Activated naive CD8-positive, alpha-beta T cell (primary cell): ENCODE data around the gene TENM3.

Experiments used
- H3K27ac Mint-ChIP-seq: one replicate; pipeline ENCODE4 v1.8.0; 2021; ENCODE audit warnings: mixed read lengths
- H3K27me3 Mint-ChIP-seq: one replicate; pipeline ENCODE4 v1.8.0; 2021; ENCODE audit warnings: mixed read lengths
- H3K36me3 Mint-ChIP-seq: one replicate; pipeline ENCODE4 v1.8.0; 2021; ENCODE audit warnings: mixed read lengths
- H3K4me1 Mint-ChIP-seq: one replicate; pipeline ENCODE4 v1.8.0; 2021; ENCODE audit warnings: low read depth, mixed read lengths
- H3K4me3 Mint-ChIP-seq: one replicate; pipeline ENCODE4 v1.8.0; 2021; ENCODE audit warnings: mild to moderate bottlenecking, mixed read lengths
- H3K9me3 Mint-ChIP-seq: one replicate; pipeline ENCODE4 v1.8.0; 2021; ENCODE audit warnings: low read depth, mixed read lengths

TENM3 gene

DNA sequence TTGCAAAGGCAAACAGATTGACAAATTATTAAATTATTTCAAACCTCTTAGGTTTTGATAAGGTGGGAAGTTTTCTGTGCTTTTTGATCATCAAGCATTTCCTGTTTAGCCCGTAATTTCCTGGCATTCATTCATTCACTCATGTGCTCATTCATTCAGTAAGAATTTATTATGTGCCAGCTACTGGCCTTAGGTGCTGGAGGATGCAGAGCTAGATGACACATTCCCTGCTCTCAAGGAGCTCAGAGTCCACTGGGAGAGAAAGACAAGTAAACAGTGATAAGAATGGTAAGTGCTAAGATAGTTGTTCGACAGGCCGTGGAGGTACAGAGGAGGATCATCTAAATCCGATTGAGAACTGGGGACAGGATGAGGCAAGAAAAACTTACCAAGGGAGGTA lies 520.9 kb downstream of the TENM3 start:
- H3K27me3 Mint-ChIP-seq: peaks cover 2% of the 10 kb centered on the region
- H3K27ac Mint-ChIP-seq: no peak overlapping the region
- no peaks in the 10 kb centered on the region for H3K4me1 Mint-ChIP-seq
- H3K4me3 Mint-ChIP-seq: no peak overlapping the region
- no peaks in the 10 kb centered on the region for H3K36me3 Mint-ChIP-seq
- no peaks in the 10 kb centered on the region for H3K9me3 Mint-ChIP-seq

DNA sequence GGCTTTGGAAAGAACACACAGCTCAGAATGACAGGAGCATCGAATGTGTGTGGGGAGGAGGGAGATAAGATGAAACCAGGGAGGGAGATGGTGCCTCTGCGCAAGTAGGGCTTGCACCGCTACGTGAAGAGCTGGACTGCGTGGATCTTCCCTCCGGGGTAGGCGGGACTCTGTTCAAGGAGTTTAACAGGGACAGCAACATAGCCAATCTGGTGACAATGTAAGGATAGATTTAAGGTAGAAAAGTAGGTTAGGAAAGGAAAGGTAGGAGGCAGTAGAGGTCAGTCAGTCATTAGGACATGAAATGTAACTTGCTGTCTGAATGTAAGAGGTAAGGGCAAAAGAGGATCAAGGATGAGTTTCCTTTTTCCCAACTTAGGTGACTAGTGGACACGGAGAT lies 521.4 kb downstream of the TENM3 start:
- H3K36me3 Mint-ChIP-seq: no peaks in the 10 kb centered on the region
- no peaks in the 10 kb centered on the region for H3K9me3 Mint-ChIP-seq
- H3K27me3 Mint-ChIP-seq: peaks cover 2% of the 10 kb centered on the region
- H3K4me3 Mint-ChIP-seq: no peak overlapping the region
- H3K4me1 Mint-ChIP-seq: no peaks in the 10 kb centered on the region
- H3K27ac Mint-ChIP-seq: no peak overlapping the region

DNA sequence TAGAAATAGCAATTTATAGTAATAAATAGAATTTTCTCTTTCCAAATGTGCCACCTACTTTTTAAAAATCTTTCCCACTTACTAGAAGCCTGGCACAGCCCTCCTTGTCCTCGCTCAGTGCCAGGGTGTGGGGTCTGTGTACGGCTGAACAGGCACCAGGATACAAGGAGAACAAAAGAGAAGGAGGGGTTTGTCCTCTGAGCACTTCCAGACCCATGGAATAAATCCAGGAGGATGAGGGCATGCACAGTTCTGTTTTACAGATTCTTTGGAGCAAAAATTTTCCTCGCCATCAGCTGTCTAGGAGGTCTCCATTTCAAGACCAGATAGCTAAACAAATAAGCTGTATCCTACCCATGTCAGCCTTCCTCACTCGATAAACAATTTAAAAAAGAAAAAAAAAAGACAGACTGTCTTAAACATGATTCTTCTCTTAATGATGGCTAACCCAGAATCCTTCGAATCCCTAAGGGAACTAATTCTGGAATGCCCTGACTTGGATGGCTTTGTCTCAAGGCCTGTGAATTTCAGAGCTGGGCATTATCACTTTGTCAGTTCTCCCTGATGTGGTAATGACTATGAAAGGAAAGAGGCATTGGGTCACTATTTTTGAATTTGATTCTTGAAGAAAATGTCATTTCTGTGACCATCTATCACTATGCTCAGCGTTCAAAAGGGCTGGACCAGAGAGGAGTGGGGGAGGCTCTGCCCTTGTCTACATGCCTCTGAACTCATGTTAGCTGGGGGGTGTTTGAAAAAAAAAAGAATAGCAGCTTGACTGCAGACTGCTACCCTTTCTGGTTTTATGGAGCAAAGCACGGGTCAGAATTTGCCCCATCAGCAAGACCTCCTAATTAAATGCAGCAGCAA lies 523.0 kb downstream of the TENM3 start:
- no peaks in the 10 kb centered on the region for H3K36me3 Mint-ChIP-seq
- H3K27ac Mint-ChIP-seq: no peak overlapping the region
- no peaks in the 10 kb centered on the region for H3K27me3 Mint-ChIP-seq
- H3K4me1 Mint-ChIP-seq: no peaks in the 10 kb centered on the region
- H3K9me3 Mint-ChIP-seq: no peaks in the 10 kb centered on the region
- no peak overlapping the region for H3K4me3 Mint-ChIP-seq

DNA sequence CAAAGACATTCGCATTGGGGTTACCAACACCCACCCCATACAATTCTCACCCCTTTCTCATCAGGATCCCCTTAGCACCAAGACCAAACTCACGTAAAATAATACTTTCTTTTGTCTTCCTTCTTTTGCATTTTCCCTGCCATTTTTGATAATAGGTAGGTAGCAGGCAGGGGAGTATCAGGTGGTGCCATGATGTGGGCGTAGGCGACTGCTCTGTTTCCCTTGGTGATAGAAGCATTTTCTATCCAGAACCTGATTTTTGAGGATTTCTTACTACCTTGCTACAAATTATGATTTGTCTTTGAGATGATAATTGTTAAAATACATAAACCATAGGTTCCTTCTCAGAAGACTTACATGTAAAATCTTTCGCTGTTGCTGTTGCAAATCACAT lies 523.7 kb downstream of the TENM3 start:
- Mint-ChIP-seq H3K27ac (no peak overlapping the region), H3K4me1 (no peaks in the 10 kb centered on the region), H3K36me3 (no peaks in the 10 kb centered on the region), H3K27me3 (no peaks in the 10 kb centered on the region), H3K4me3 (no peak overlapping the region), H3K9me3 (no peaks in the 10 kb centered on the region)

GRCh38 chr4:182768838-182769237 lies 525.6 kb downstream of the TENM3 start:
- Mint-ChIP-seq H3K27me3 (no peaks in the 10 kb centered on the region), H3K27ac (no peak overlapping the region), H3K4me1 (no peaks in the 10 kb centered on the region), H3K36me3 (no peaks in the 10 kb centered on the region), H3K4me3 (no peak overlapping the region), H3K9me3 (no peaks in the 10 kb centered on the region)

- H3K36me3 Mint-ChIP-seq: no peaks in the 10 kb centered on the region
- no peaks in the 10 kb centered on the region for H3K9me3 Mint-ChIP-seq
- no peak overlapping the region for H3K4me3 Mint-ChIP-seq
- H3K27ac Mint-ChIP-seq: no peak overlapping the region
- H3K27me3 Mint-ChIP-seq: no peaks in the 10 kb centered on the region
- H3K4me1 Mint-ChIP-seq: no peaks in the 10 kb centered on the region
Observed at GRCh38 chr4:182770259-182770995, 527.2 kb downstream of the TENM3 start.

- Mint-ChIP-seq H3K4me1 (no peaks in the 10 kb centered on the region), H3K36me3 (no peaks in the 10 kb centered on the region), H3K4me3 (no peak overlapping the region), H3K27me3 (no peaks in the 10 kb centered on the region), H3K27ac (no peak overlapping the region), H3K9me3 (no peaks in the 10 kb centered on the region)
Observed at GRCh38 chr4:182770996-182771514, 527.9 kb downstream of the TENM3 start.

DNA sequence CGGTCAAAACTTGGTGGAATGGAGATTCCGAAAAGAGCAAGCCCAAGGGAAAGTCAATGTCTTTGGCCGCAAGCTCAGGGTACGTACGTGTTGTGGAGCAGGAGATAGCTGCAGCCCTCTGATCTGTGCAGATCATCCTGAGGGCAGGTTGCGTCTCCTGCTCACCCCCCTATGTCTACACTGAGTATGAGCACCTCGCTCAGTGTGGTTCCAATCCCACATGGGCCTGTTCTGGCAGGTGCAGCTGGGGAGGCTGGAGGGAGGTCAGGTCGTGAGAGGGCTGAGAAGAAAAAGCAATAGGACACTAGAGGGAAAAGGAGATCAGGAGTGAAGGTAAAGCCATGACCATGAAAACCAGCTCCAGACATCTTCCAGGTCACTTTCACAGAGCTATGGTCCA lies 531.9 kb downstream of the TENM3 start:
- Mint-ChIP-seq H3K27me3 (no peaks in the 10 kb centered on the region), H3K9me3 (no peaks in the 10 kb centered on the region), H3K4me1 (no peaks in the 10 kb centered on the region), H3K27ac (no peak overlapping the region), H3K4me3 (no peak overlapping the region), H3K36me3 (no peaks in the 10 kb centered on the region)

DNA sequence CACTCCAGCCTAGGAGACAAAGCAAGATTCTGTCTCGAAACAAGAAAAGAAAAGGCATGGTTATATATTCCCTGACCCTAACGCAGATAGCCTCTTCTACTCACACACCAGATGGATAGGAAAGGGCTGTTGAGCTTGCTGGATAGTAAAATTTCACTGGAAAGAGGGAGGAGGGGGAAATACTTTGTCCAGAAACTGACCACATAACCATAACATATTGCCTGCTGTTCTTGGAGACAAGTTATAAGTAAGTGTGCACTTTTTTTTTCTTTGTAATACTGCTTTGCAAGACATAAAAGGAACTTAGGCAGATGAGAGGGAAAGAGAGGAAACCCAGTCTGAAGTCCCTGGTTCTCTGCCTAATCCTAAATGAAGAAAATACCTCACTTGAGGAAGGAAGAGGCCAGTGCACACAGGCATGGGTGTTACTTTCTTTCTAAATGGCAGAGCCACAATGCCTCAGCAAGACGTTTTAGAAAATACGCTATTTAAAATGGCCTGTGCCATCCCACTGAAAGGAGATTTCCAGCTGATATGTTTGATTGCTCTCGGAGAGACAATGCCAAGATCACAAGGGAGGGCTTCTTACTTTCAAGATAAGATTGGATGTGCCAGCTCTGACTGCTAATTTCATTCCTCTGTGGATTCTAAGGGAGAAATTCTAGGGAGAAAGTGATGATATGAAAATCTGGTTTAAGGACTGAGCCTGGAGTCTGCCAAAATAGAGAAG lies 533.3 kb downstream of the TENM3 start:
- Mint-ChIP-seq H3K9me3 (no peaks in the 10 kb centered on the region), H3K27ac (no peak overlapping the region), H3K36me3 (no peaks in the 10 kb centered on the region), H3K27me3 (no peaks in the 10 kb centered on the region), H3K4me1 (no peaks in the 10 kb centered on the region), H3K4me3 (no peak overlapping the region)

GRCh38 chr4:182778222-182778982 lies 535.2 kb downstream of the TENM3 start:
- no peaks in the 10 kb centered on the region for H3K4me1 Mint-ChIP-seq
- H3K36me3 Mint-ChIP-seq: no peaks in the 10 kb centered on the region
- no peaks in the 10 kb centered on the region for H3K9me3 Mint-ChIP-seq
- no peak overlapping the region for H3K27ac Mint-ChIP-seq
- H3K27me3 Mint-ChIP-seq: no peaks in the 10 kb centered on the region
- no peak overlapping the region for H3K4me3 Mint-ChIP-seq

DNA sequence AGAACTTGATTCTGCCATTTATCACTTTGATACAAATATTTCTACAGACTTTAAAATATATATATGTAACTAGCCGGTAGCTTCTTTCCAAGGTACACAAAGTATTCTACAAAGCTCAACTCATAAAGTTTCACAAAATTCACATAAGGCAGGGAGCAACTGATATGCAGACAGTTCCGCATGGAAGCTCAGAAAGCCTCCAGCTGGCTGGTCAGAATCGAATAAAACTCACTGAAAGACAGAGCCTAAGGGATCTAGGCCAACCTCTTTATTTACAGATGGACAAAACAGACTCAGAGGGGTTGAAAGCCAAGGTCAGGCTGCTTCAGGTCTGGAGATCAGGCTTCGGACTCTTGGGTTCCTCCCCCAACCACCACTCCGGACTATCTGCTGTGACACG lies 543.8 kb downstream of the TENM3 start:
- no peak overlapping the region for H3K27ac Mint-ChIP-seq

GRCh38 chr4:182788201-182788600 lies 545.0 kb downstream of the TENM3 start:
- no peaks in the 10 kb centered on the region for H3K36me3 Mint-ChIP-seq
- no peaks in the 10 kb centered on the region for H3K4me1 Mint-ChIP-seq

More for the DNA sequence above, 543.8 kb downstream of the TENM3 start:
- no peak overlapping the region for H3K4me3 Mint-ChIP-seq
- no peaks in the 10 kb centered on the region for H3K36me3 Mint-ChIP-seq
- H3K4me1 Mint-ChIP-seq: no peaks in the 10 kb centered on the region
- peaks cover 2% of the 10 kb centered on the region for H3K27me3 Mint-ChIP-seq
- H3K9me3 Mint-ChIP-seq: no peaks in the 10 kb centered on the region

GRCh38 chr4:182789529-182789928 lies 546.3 kb downstream of the TENM3 start:
- Mint-ChIP-seq H3K4me1 (no peaks in the 10 kb centered on the region), H3K36me3 (no peaks in the 10 kb centered on the region), H3K9me3 (no peaks in the 10 kb centered on the region), H3K27me3 (peaks cover 2% of the 10 kb centered on the region), H3K27ac (no peak overlapping the region), H3K4me3 (no peak overlapping the region)

More at GRCh38 chr4:182788201-182788600, 545.0 kb downstream of the TENM3 start:
- no peaks in the 10 kb centered on the region for H3K9me3 Mint-ChIP-seq
- H3K4me3 Mint-ChIP-seq: no peak overlapping the region
- H3K27ac Mint-ChIP-seq: no peak overlapping the region
- H3K27me3 Mint-ChIP-seq: peaks cover 2% of the 10 kb centered on the region

DNA sequence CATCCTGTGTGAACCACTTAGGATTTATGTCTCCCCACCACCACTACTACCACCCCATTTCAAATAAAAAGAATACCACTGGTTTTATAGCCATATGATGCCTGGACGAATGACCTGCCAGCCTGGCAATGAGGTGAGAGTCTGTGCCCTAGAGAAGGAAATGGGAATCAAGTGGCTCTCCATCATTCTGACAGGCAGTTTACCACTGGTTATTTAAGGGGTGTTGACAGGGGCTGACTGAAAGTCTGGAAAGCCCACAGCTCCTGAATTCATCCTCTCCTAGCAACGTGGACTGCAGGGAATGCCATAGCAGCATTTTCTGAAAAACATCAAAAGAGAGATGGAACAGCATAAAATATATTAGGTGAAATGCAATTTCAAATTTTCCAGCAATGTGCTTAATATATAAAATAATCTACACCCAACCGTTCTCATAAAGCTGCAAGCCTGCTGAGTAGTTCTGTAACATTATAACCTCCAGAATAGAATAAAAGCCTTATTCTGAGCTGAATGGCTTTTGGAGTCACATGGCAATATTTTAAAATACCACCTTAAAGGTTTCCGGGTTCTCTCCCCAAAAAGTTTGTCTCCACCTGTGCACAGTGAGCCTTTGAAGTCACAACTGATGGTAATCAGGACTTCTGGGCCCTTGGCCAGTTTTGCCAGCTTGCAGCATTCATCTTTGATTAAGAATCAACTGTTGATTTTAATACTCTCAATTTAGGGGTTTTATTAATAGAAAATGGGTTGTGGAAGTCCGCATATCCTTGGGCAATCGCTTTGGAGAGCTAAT lies 552.4 kb downstream of the TENM3 start:
- H3K36me3 Mint-ChIP-seq: no peaks in the 10 kb centered on the region
- H3K9me3 Mint-ChIP-seq: no peaks in the 10 kb centered on the region
- H3K27ac Mint-ChIP-seq: no peak overlapping the region
- H3K27me3 Mint-ChIP-seq: peaks cover 2% of the 10 kb centered on the region
- H3K4me3 Mint-ChIP-seq: no peak overlapping the region
- H3K4me1 Mint-ChIP-seq: peaks cover 1% of the 10 kb centered on the region
